Neural cell (in vitro differentiated cells): ENCODE measurements around the gene PSRC1. TPM values are rescaled to one million over a fixed set of nuclear protein-coding genes. Genes with fewer than 3 reads are reported as not detected.

Source experiments
- H2AFZ ChIP-seq: fragments of 200-600, 300-800 bp; sonication (generic), shearing (Covaris generic); 2 replicates; pipeline ENCODE4 v1.6.0; 2014; ENCODE audit warnings: low read depth, mild to moderate bottlenecking, antibody characterized with exemption, low read length, moderate library complexity
- H3F3A ChIP-seq: fragments of 200-600 bp; shearing (Covaris generic); 2 replicates; pipeline ENCODE4 v1.6.1; 2016; ENCODE audit warnings: mild to moderate bottlenecking, moderate library complexity, mixed read lengths, antibody characterized with exemption, low read length; ENCODE audit not compliant: insufficient read depth, poor library complexity, severe bottlenecking
- H3K27ac ChIP-seq: fragments of 200-600, 300-800 bp; sonication (generic), shearing (Covaris generic); 2 replicates; pipeline ENCODE4 v1.5.1; 2014; ENCODE audit warnings: mild to moderate bottlenecking, low read length, moderate library complexity
- H3K27me3 ChIP-seq: fragments of 300-800, 200-600 bp; sonication (generic), shearing (Covaris generic); 2 replicates; pipeline ENCODE4 v1.6.0; 2014; ENCODE audit warnings: mild to moderate bottlenecking, low read depth, low read length, moderate library complexity; ENCODE audit not compliant: insufficient read depth
- H3K36me3 ChIP-seq: fragments of 300-800, 200-600 bp; sonication (generic), shearing (Covaris generic); 2 replicates; pipeline ENCODE4 v1.5.1; 2014; ENCODE audit warnings: mild to moderate bottlenecking, antibody characterized with exemption, low read length, moderate library complexity; ENCODE audit not compliant: insufficient read depth
- H3K4me2 ChIP-seq: fragments of 300-800, 200-600 bp; sonication (generic), shearing (Covaris generic); 2 replicates; pipeline ENCODE4 v1.6.0; 2014; ENCODE audit warnings: mild to moderate bottlenecking, low read length
- H3K4me3 ChIP-seq: fragments of 300-800, 200-600 bp; sonication (generic), shearing (Covaris generic); 2 replicates; pipeline ENCODE4 v1.5.1; 2014; ENCODE audit warnings: mild to moderate bottlenecking, low read length, moderate library complexity
- H3K79me2 ChIP-seq: fragments of 200-600 bp; shearing (Covaris generic); replicated peaks from 2 replicates; pipeline ENCODE4 v1.6.0; 2014; ENCODE audit warnings: mild to moderate bottlenecking, low read length, moderate library complexity; ENCODE audit not compliant: insufficient read depth
- H3K9ac ChIP-seq: fragments of 300-800, 200-600 bp; sonication (generic), shearing (Covaris generic); 2 replicates; pipeline ENCODE4 v1.6.1; 2016; ENCODE audit warnings: mild to moderate bottlenecking, low read length, mixed read lengths
- H3K9me2 ChIP-seq: fragments of 200-600 bp; shearing (Covaris generic); 2 replicates; pipeline ENCODE4 v1.6.1; 2016; ENCODE audit warnings: mild to moderate bottlenecking, low read length, mixed read lengths; ENCODE audit not compliant: insufficient read depth
- H3K9me3 ChIP-seq: fragments of 200-600, 300-800 bp; sonication (generic), shearing (Covaris generic); 2 replicates; pipeline ENCODE4 v1.6.1; 2016; ENCODE audit warnings: mild to moderate bottlenecking, mixed run types, low read length, moderate library complexity, mixed read lengths
- H4K20me1 ChIP-seq: fragments of 200-600 bp; shearing (Covaris generic); 2 replicates; pipeline ENCODE4 v1.6.1; 2016; ENCODE audit warnings: mild to moderate bottlenecking, mixed run types; ENCODE audit not compliant: insufficient read depth
- EP300 ChIP-seq: fragments of 450-650 bp; conservative IDR thresholded peaks from 2 replicates; pipeline ENCODE4 v1.6.1; 2014; ENCODE audit warnings: antibody characterized with exemption, mild to moderate bottlenecking, moderate library complexity; ENCODE audit not compliant: poor library complexity, severe bottlenecking
- EZH2 ChIP-seq: fragments of 200-600, 300-800 bp; shearing (Covaris generic), sonication (generic); IDR thresholded peaks from 2 replicates; pipeline ENCODE4 v1.6.1; 2014; ENCODE audit warnings: antibody characterized with exemption, low read length, borderline replicate concordance, mild to moderate bottlenecking; ENCODE audit not compliant: insufficient read depth, poor library complexity, severe bottlenecking
- MXI1 ChIP-seq: fragments of 450-650 bp; conservative IDR thresholded peaks from 2 replicates; pipeline ENCODE4 v1.6.1; 2014; ENCODE audit warnings: antibody characterized with exemption, mild to moderate bottlenecking; ENCODE audit not compliant: poor library complexity, severe bottlenecking
- RAD21 ChIP-seq: fragments of 450-650 bp; conservative IDR thresholded peaks from 2 replicates; pipeline ENCODE4 v1.6.1; 2014; ENCODE audit warnings: antibody characterized with exemption, mild to moderate bottlenecking, moderate library complexity
- REST ChIP-seq: IDR thresholded peaks from 2 replicates; pipeline ENCODE4 v1.6.1; 2012; ENCODE audit warnings: borderline replicate concordance
- SMC3 ChIP-seq: fragments of 450-650 bp; conservative IDR thresholded peaks from 2 replicates; pipeline ENCODE4 v1.6.1; 2014; ENCODE audit warnings: antibody characterized with exemption, mild to moderate bottlenecking, moderate library complexity; ENCODE audit not compliant: poor library complexity
- polyA plus RNA-seq: library from polyadenylated mRNA; depleted of rRNA; stranded (reverse); fragments of >200 nt; gene quantifications from 2 replicates; pipeline ENCODE4 v1.2.3, GENCODE V29; 2014
- TF ChIP-seq, protein P1 (sequence below): fragments of 450-650 bp; IDR thresholded peaks from 2 replicates; pipeline ENCODE4 v1.5.1; 2014; ENCODE audit warnings: antibody characterized with exemption, mild to moderate bottlenecking, moderate library complexity; ENCODE audit not compliant: poor library complexity, severe bottlenecking

The PSRC1 gene
- polyA plus RNA-seq, 1 donor from 2014 or later = 5.4 TPM

DNA sequence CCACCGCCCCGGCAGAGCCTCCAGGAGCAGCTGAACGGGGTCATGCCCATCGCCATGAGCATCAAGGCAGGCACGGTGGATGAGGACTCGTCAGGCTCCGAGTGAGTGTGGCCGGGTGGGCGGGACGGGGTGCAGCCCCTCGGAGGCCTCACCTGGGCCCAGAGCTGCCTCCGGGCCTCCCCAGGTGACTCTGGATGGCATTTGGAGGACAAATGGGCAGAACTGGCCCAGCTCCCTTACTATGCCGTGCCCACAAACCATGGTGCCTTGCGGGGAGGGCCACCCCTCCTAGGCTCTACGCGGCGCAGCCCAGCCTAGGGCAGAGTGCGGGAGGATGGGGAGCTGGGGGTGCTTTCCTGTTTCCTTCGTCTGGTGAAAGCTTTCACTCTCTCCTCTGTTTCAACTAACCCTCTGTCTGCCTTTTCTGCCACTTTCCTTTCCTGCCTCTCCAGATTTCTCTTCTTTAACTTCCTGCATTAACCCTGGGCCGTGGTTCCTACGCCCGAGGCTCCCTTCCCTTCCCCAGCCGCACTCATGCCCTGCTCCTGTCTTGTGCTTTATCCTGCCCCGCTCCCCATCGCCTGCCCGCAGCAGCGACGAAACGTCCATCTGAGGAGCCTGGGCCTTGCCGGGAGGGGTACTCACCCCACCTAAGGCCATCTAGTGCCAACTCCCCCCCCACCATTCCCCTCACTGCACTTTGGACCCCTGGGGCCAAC, 9.2 kb downstream of the PSRC1 start:
- H3K4me2 ChIP-seq = no peak overlapping the region

GRCh38 chr1:109272831-109273547, 10.0 kb downstream of the PSRC1 start:
- Histone ChIP-seq H3K36me3 (no peaks in the 10 kb centered on the region), H3K9me3 (no peaks in the 10 kb centered on the region), H3K79me2 (no peaks in the 10 kb centered on the region), H3K4me3 (no peak overlapping the region), H3K27ac (no peak overlapping the region), H3F3A (no peaks in the 10 kb centered on the region), H3K9ac (no peak overlapping the region), H3K9me2 (no peaks in the 10 kb centered on the region), H2AFZ (no peak overlapping the region), H3K27me3 (no peaks in the 10 kb centered on the region), H3K4me2 (no peak overlapping the region), H4K20me1 (no peaks in the 10 kb centered on the region)
- no peak for TF ChIP-seq EP300
- no peak for TF ChIP-seq RAD21
- TF ChIP-seq EZH2 = no peak
- TF ChIP-seq, protein P1, sequence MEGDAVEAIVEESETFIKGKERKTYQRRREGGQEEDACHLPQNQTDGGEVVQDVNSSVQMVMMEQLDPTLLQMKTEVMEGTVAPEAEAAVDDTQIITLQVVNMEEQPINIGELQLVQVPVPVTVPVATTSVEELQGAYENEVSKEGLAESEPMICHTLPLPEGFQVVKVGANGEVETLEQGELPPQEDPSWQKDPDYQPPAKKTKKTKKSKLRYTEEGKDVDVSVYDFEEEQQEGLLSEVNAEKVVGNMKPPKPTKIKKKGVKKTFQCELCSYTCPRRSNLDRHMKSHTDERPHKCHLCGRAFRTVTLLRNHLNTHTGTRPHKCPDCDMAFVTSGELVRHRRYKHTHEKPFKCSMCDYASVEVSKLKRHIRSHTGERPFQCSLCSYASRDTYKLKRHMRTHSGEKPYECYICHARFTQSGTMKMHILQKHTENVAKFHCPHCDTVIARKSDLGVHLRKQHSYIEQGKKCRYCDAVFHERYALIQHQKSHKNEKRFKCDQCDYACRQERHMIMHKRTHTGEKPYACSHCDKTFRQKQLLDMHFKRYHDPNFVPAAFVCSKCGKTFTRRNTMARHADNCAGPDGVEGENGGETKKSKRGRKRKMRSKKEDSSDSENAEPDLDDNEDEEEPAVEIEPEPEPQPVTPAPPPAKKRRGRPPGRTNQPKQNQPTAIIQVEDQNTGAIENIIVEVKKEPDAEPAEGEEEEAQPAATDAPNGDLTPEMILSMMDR = no peak
- no peak for TF ChIP-seq SMC3

More for the DNA sequence above, 9.2 kb downstream of the PSRC1 start:
- no peak overlapping the region for H3K9ac ChIP-seq
- no peaks in the 10 kb centered on the region for H3K9me3 ChIP-seq
- no peaks in the 10 kb centered on the region for H3K9me2 ChIP-seq
- no peaks in the 10 kb centered on the region for H4K20me1 ChIP-seq
- no peak overlapping the region for H3K27ac ChIP-seq
- no peaks in the 10 kb centered on the region for H3K27me3 ChIP-seq
- H3K4me3 ChIP-seq = no peak overlapping the region
- H3K36me3 ChIP-seq = no peaks in the 10 kb centered on the region
- H2AFZ ChIP-seq = no peak overlapping the region
- no peaks in the 10 kb centered on the region for H3F3A ChIP-seq
- H3K79me2 ChIP-seq = no peaks in the 10 kb centered on the region
- TF ChIP-seq EP300 = no peak
- TF ChIP-seq RAD21 = no peak
- no peak for TF ChIP-seq EZH2
- TF ChIP-seq REST = no peak
- TF ChIP-seq MXI1 = no peak
